ENCODE results near the gene KCNAB1.

The KCNAB1 gene

DNA sequence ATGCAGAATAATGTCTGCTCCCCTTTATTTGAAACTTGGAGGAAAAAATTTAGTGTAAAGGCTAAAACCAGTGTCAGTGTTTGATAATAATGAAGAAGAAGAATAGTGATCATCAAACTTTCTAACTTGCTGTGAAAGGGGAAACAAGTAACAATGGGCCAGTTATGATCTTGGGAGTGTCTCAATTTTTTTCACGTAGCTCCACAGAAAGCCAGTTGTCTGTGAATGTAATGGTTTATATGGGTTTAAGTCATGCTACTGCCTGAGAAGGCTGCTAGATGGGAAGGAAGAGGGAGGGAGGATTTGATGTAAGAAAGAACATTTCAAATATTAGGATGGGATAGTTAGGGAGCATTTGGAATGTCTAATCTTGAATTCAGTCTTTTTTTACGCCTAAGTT is 455.7 kb downstream of the KCNAB1 start:
- no peak for DNase-seq (ENCODE audit: low spot score)

DNA sequence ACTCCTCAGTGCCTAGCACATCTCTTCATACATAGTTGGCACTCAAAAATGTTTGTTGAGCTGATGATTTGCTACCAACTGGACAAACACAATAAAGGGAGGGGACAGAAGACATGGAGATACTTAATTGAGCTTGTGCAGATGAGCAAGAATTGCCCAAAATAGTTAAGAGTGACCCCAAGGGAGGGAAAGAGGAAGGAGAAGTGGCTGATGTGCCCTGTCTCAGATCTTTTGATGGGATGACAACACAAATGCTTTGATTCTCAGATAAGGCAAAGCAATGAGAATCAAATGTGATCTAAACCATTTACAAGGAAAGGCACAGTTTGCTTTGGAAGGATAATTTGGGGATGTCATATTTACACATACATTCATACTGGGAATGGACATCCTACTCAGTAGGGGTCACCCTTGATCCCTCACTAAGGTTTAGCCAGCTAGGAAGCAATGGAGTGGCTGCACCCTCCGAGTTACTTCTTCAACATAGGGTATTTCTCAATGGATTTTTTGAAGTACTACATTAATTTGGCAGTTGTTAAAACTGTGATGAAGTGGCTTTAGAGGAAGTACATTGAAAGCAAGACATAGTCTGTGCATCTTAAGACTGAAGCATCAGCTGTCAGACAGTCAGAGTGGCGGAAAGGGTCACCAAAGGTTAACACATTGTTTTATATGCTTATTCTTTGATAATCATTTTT is 456.4 kb downstream of the KCNAB1 start:
- DNase-seq (ENCODE audit: low spot score) = no peak

DNA sequence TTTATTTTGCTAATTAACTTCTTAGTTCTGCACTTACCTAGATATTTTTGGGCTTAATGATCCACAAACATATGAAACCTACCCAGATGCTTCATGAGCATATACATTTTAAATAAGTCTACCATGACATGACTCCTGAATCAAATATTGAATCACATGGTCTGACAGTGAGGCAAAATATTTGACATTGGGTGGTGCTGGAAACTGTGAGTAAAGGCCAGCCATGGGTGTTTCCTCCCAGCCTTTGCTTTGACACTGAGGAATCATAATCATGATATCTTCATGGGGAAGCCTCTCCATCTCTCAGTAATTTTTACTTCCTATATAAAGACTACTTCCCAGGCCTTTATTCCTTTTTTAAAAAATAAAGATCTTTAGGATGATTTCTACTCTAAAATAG is 457.4 kb downstream of the KCNAB1 start:
- DNase-seq (ENCODE audit: low spot score) = no peak

DNA sequence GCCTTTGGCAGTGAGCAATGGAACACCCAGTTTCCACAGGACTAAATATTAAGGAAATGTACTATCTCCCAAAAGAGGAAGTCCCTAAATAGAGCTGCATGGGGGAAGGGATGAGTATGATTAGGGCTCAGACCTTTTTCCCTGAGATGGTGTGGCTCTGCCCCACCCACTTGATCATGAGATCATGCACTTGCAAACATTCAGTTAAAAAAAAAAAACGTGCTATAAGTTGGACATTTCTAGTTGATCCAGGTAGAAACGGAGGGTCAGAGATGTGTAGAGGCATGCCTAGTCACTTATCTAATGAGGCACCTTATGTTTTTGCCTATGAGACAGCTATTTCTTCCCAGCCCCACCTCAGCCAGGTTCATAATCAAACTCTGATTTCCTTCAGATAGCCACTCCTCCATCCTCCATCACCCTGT is 459.1 kb downstream of the KCNAB1 start:
- DNase-seq (ENCODE audit: low spot score) = no peak

DNA sequence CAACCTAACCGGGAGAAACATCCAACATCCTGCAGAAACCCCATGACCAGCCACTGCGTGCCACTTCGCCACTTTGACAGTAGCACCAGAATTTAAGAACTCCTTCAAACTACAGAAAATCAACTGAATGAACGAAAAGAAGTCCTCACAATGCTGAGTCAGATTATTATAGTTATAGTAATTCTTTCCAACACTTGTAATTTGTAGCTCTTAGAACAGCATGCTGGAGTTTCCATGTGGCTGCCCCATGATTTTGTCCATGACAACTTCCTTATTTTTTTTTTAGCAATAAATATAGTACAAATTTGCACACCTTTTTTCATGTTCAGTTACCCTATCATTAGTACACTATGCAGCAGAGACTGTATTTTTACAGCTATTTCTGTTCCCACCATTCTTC is 460.7 kb downstream of the KCNAB1 start:
- DNase-seq (ENCODE audit: low spot score) = no peak

DNA sequence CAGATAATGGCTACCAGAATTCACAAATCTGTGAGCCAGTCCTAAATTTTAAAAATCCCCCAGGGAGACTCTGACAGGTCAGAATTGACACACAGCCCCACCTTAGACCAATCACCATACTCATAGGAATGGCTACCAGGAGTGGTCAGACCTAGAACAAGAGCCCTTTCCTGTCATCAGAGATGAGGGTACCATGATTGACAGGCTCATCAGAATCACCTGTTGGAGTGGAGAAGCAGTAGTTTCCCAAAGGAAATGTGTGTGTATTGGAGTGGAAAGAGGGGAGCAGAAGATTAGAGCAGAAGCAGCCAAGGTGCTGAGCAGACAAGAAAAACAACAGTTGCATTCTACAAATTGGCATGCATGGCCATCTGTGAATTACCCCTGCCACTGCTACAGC is 461.6 kb downstream of the KCNAB1 start:
- no peak for DNase-seq (ENCODE audit: low spot score)

DNA sequence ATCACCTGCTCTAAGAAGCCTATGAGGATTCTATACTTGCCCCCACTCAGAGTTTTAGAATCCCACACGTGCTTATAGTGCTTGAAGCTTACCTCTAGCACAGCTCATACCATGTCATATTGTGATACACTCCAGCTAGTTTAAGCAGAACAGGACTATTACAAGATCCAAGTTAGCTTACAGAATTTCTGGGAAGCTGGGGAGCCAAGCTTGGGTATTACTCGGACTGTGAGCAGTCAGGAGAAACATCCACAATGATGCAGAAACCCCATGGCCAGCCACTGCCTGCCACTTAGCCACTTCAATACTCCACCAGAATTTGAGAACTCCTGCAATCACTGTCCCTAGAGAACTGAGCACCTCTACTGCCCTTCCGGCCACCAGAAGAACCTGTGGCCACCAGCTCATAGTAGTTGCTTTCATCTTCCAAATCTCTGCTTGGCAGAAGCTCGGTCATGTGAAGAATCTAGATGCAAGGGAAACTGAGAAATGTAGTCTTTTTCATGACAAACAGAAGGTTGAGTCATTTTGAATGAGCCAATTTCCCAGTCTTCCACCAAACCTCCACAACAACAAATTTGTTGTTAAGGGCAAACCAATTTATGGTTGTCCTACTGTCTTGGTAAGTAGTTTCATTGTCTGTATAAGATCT is 462.3 kb downstream of the KCNAB1 start:
- DNase-seq (ENCODE audit: low spot score) = no peak

DNA sequence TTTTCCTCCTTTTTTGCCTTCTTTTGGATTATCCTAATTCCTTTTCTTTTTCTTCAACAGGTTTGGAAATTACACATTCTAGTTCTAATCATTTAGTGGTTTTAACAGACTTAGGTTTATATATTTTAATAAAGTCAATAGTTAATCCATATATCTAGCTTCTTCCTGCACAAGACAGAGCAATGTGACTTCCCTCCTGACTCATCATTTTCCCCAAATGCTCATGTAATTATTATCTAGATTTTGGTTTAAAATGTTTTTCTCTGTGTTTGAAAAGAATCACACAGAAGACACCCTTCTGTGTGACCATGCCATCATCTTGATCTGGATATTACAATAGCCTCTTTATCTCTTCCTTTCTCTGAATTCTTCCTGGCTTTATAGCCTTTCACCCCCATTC is 463.1 kb downstream of the KCNAB1 start:
- no peak for DNase-seq (ENCODE audit: low spot score)

DNA sequence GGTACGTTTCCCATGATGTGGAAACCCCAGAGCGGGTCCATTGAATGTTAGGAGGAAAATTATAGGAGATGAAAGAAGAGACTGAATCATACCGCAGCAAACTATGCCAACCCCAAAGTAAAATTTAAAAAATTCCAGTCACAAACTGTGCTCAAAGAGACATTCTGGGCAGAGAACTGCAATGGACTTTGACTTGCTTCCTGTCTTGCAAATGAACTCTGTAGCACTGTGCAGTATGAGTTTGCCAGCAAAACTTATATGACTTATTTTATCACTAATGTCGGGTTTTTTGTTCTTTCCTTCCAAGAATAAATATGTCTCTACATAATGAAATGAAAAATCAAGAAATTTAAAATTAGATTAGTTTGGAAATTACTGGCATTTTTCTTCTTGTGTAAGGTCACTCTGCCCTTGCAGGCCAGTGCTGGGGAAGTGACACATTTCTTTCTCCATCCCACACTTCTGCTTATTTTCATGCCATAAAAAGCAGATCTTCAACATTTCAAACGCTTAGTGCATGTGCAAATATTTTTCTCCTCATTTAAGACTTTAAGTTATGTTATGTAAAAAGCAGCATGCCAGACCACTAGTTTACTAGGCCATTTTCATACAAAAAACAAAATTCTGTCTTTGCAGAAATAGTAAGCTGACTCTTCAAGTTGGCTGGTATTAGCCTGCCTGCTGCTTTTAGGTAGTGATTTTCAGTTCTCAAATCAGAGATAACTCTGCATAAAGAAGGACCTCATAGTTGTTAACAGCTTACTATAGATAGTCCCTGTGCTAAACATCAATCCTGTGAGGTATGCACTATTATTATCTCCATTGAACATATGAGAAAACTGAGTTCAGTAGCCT is 466.8 kb downstream of the KCNAB1 start:
- DNase-seq (ENCODE audit: low spot score) = no peak

DNA sequence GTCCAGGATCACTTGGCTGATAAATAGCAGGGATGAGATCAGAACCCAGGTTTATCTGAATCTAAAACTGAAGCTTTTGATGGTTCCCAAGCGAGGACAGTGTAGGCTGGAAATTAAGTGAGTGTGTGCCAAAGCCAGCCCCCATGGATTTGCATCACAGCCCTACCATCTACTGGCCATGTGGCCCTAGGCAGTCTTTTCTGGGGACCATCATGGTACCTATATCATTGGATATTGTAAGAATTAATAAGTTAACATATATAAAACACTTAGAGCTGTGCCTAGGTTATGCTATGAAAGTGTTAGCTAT is 467.3 kb downstream of the KCNAB1 start:
- no peak for DNase-seq (ENCODE audit: low spot score)
